ENCODE measurements around the gene GEMIN4.

Gene GEMIN4

GRCh38 chr17:697682-698081 lies 54.4 kb downstream of the GEMIN4 start:
- DNase-seq: no peak

GRCh38 chr17:696369-696768 lies 55.7 kb downstream of the GEMIN4 start:
- DNase-seq: no peak
